ENCODE measurements around the gene C4orf36. TPM values are rescaled to one million over a fixed set of nuclear protein-coding genes. Genes with fewer than 3 reads are reported as not detected.

Gene C4orf36
- total RNA-seq, 1 donor from 2014 or later = 2.3 TPM

GRCh38 chr4:86848732-86849619, 43.2 kb downstream of the C4orf36 start, which contains the start of gene SLC10A6:
Gene SLC10A6, minus strand, starts transcription at chr4:86849384. Its CDS starts 269 bp downstream, at chr4:86849115.
- DNase-seq (no peak), ATAC-seq (no peak)
- no peak within 1 kb of the TSS for H3K4me3 ChIP-seq
- TF ChIP-seq CTCF (IDR thresholded peaks at IDR 0.05) = no peak
- no peak within 1 kb of the TSS for H3K27ac ChIP-seq
- H3K9me3 ChIP-seq = no peaks in the 10 kb centered on the region
- no peaks in the 10 kb centered on the region for H3K36me3 ChIP-seq
- intact Hi-C loops (cut with DNase I) = no loop called here
- H3K27me3 ChIP-seq = no peaks in the 10 kb centered on the region
- H3K4me1 ChIP-seq = no peaks in the 10 kb centered on the region

- H3K9me3 ChIP-seq = no peaks in the 10 kb centered on the region
- no peak for TF ChIP-seq CTCF (IDR thresholded peaks at IDR 0.05)
- no peak overlapping the region for H3K27ac ChIP-seq
- intact Hi-C loops (cut with DNase I) = no loop called here
- H3K27me3 ChIP-seq = no peaks in the 10 kb centered on the region
- no peak overlapping the region for H3K4me3 ChIP-seq
- no peak for DNase-seq
- no peaks in the 10 kb centered on the region for H3K36me3 ChIP-seq
- H3K4me1 ChIP-seq = no peaks in the 10 kb centered on the region
- no peak for ATAC-seq
Observed at GRCh38 chr4:86848136-86848535, 44.1 kb downstream of the C4orf36 start.

GRCh38 chr4:86847571-86847970, 44.7 kb downstream of the C4orf36 start:
- intact Hi-C loops (cut with DNase I) = no loop called here

GRCh38 chr4:86846921-86847320, 45.3 kb downstream of the C4orf36 start:
- H3K4me3 ChIP-seq = no peak overlapping the region
- no peak for TF ChIP-seq CTCF (IDR thresholded peaks at IDR 0.05)
- DNase-seq (no peak), ATAC-seq (no peak)
- H3K36me3 ChIP-seq = no peaks in the 10 kb centered on the region
- intact Hi-C loops (cut with DNase I) = no loop called here
- no peaks in the 10 kb centered on the region for H3K4me1 ChIP-seq
- no peaks in the 10 kb centered on the region for H3K27me3 ChIP-seq
- H3K9me3 ChIP-seq = no peaks in the 10 kb centered on the region
- H3K27ac ChIP-seq = no peak overlapping the region

More at GRCh38 chr4:86847571-86847970, 44.7 kb downstream of the C4orf36 start:
- ATAC-seq (no peak), DNase-seq (no peak)
- Histone ChIP-seq H3K27me3 (no peaks in the 10 kb centered on the region), H3K36me3 (no peaks in the 10 kb centered on the region), H3K4me3 (no peak overlapping the region), H3K4me1 (no peaks in the 10 kb centered on the region), H3K9me3 (no peaks in the 10 kb centered on the region), H3K27ac (no peak overlapping the region)
- TF ChIP-seq CTCF (IDR thresholded peaks at IDR 0.05) = no peak

- no peaks in the 10 kb centered on the region for H3K9me3 ChIP-seq
- no peak for DNase-seq
- no peaks in the 10 kb centered on the region for H3K36me3 ChIP-seq
- H3K27me3 ChIP-seq = no peaks in the 10 kb centered on the region
- intact Hi-C loops (cut with DNase I) = no loop called here
- H3K4me1 ChIP-seq = no peaks in the 10 kb centered on the region
- no peak for TF ChIP-seq CTCF (IDR thresholded peaks at IDR 0.05)
- no peak overlapping the region for H3K4me3 ChIP-seq
- peak; percentile 27 for ATAC-seq
- H3K27ac ChIP-seq = no peak overlapping the region
Observed at GRCh38 chr4:86845593-86845992, 46.6 kb downstream of the C4orf36 start.
